Neuron (in vitro differentiated cells): ENCODE results near the gene GLCCI1.
"Not testable (repeated sequence)": the region's sequence is repeated elsewhere in the genome, so short reads cannot be mapped to it uniquely, and the experiment has no call there.

Source experiments
- H2AFZ ChIP-seq: one replicate; pipeline ENCODE4 v1.6.1; 2013; ENCODE audit warnings: low read depth, mild to moderate bottlenecking, inconsistent platforms, low read length, moderate library complexity
- H3K27me3 ChIP-seq: one replicate; pipeline ENCODE4 v1.6.1; 2013; ENCODE audit warnings: low read length; ENCODE audit not compliant: insufficient read depth
- H3K36me3 ChIP-seq: one replicate; pipeline ENCODE4 v1.6.1; 2013; ENCODE audit warnings: low read length; ENCODE audit not compliant: insufficient read depth
- H3K4me1 ChIP-seq: one replicate; pipeline ENCODE4 v1.6.1; 2013; ENCODE audit warnings: low read length; ENCODE audit not compliant: insufficient read depth
- H3K4me3 ChIP-seq: 2 replicates; pipeline ENCODE4 v1.5.1; 2013; ENCODE audit warnings: mild to moderate bottlenecking, low read length, moderate library complexity
- H3K9me3 ChIP-seq: one replicate; pipeline ENCODE4 v1.6.1; 2013; ENCODE audit warnings: low read length

The GLCCI1 gene

DNA sequence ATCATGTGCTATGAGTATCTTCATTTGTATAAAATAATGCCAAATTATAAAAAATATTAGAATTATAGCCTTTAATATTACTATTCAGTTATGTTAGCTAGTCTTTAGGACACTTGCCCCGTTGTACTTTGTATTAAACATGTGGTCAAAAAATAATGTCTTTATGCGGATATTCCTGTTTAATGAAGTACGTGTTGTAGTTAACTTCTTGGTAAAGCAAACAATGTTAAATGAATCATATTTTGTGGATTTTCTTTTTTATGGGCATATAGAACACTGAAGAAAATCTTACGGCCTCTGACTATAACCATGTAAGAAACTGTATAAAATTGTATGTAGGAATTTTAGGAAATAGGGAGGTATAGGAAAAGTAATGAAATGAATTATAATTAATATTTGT is 14.3 kb downstream of the GLCCI1 start:
- Histone ChIP-seq H3K36me3 (no peaks in the 10 kb centered on the region), H2AFZ (no peak overlapping the region), H3K4me3 (no peak overlapping the region), H3K27me3 (no peaks in the 10 kb centered on the region), H3K4me1 (no peaks in the 10 kb centered on the region), H3K9me3 (no peaks in the 10 kb centered on the region)

DNA sequence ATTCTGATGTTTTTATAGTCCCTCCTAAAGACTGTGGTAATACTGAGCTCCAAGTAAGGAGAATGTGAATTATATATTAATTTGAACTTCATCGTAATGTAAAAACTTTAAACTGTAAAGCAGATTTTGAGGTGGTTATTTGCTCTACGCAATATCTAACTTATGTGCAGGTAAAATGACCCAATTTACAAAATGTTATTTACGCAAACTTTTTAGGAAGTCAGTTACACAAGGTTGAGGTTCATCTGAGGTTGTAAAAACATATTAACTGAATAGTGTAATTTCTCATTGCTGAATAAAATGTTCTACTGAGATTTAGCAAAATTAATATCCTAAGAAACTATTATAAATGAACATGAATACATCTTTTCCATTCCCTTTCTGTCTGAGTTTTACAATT is 15.8 kb downstream of the GLCCI1 start:
- H3K9me3 ChIP-seq, result no peaks in the 10 kb centered on the region
- H3K4me1 ChIP-seq, result no peaks in the 10 kb centered on the region
- H3K27me3 ChIP-seq, result no peaks in the 10 kb centered on the region
- no peak overlapping the region for H3K4me3 ChIP-seq
- H2AFZ ChIP-seq, result no peak overlapping the region
- H3K36me3 ChIP-seq, result no peaks in the 10 kb centered on the region

DNA sequence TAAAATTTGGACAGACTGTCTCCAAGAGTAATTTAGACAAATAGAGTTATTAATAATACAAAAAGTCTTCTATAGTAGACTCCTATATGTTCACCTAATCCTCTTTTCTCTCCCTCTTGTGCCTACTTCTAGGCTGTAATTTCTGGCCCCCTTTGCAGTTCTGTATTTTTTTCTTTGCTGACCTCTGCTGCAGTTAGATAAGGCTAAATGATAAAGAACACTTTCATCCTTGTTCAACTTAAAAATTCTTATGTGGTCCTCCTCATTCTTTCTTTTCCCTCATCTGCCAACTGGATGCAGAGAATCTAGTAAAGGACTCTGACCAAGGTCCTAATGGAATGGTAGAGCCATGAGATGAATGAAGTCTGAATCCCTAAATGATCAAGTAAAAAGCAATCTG is 20.1 kb downstream of the GLCCI1 start:
- Histone ChIP-seq H2AFZ (no peak overlapping the region), H3K36me3 (no peaks in the 10 kb centered on the region), H3K9me3 (no peaks in the 10 kb centered on the region), H3K4me3 (no peak overlapping the region), H3K4me1 (no peaks in the 10 kb centered on the region), H3K27me3 (no peaks in the 10 kb centered on the region)

DNA sequence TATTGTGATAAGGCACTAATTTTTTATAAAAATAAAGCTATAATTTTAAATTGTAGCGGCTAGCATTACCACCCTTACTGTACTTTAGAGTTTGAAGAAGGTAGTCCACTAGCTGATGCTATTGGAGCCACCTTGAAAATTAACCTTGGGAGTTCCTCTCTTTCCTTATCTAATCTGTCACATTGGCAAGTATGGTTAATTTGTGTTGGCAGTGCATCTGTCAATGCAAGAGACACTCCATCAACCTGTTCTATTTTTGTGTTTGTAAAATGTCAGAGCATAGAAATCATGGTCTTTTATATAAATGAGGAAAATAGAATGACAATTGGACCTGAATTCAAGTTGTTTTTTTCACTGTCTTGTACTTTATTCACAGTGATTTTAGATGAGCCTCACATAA is 20.5 kb downstream of the GLCCI1 start:
- Histone ChIP-seq H3K4me3 (no peak overlapping the region), H3K9me3 (no peaks in the 10 kb centered on the region), H3K4me1 (no peaks in the 10 kb centered on the region), H3K36me3 (no peaks in the 10 kb centered on the region), H3K27me3 (no peaks in the 10 kb centered on the region), H2AFZ (no peak overlapping the region)

- Histone ChIP-seq H3K27me3 (no peaks in the 10 kb centered on the region), H3K4me1 (no peaks in the 10 kb centered on the region), H2AFZ (no peak overlapping the region), H3K36me3 (no peaks in the 10 kb centered on the region), H3K4me3 (no peak overlapping the region), H3K9me3 (no peaks in the 10 kb centered on the region)
Observed at GRCh38 chr7:7989616-7990440, 21.2 kb downstream of the GLCCI1 start.

DNA sequence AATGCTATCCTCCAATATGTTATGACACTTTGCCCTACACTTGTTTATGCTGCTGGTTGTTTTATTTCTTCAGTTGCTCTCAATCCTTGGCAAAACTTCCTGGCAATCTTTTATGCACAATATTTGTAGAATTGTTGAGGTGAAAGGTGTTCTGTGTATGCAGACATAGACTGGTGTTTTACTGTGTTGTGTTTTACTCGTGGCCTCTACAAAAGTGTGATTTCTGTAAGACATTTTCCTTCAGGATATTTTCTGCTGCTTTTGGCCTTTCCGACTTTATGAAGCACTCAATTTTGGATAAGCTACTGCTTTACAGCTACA is 21.8 kb downstream of the GLCCI1 start:
- H3K4me1 ChIP-seq, result no peaks in the 10 kb centered on the region
- H3K36me3 ChIP-seq, result no peaks in the 10 kb centered on the region
- no peaks in the 10 kb centered on the region for H3K27me3 ChIP-seq
- peaks cover 2% of the 10 kb centered on the region for H3K9me3 ChIP-seq
- no peak overlapping the region for H2AFZ ChIP-seq
- H3K4me3 ChIP-seq, result no peak overlapping the region

- H3K27me3 ChIP-seq, result no peaks in the 10 kb centered on the region
- H3K4me3 ChIP-seq, result no peak overlapping the region
- H3K36me3 ChIP-seq, result no peaks in the 10 kb centered on the region
- no peaks in the 10 kb centered on the region for H3K4me1 ChIP-seq
- no peak overlapping the region for H2AFZ ChIP-seq
- H3K9me3 ChIP-seq, result peaks cover 2% of the 10 kb centered on the region
Observed at GRCh38 chr7:7992506-7992905, 23.9 kb downstream of the GLCCI1 start.

GRCh38 chr7:7995348-7995747 is 26.8 kb downstream of the GLCCI1 start:
- not testable (repeated sequence) for H3K4me3 ChIP-seq

GRCh38 chr7:7996568-7996967 is 28.0 kb downstream of the GLCCI1 start:
- Histone ChIP-seq H3K9me3 (peaks cover 4% of the 10 kb centered on the region), H3K36me3 (no peaks in the 10 kb centered on the region), H3K4me3 (no peak overlapping the region), H2AFZ (no peak overlapping the region), H3K27me3 (no peaks in the 10 kb centered on the region), H3K4me1 (no peaks in the 10 kb centered on the region)

More at GRCh38 chr7:7995348-7995747, 26.8 kb downstream of the GLCCI1 start:
- H2AFZ ChIP-seq, H3K4me1 ChIP-seq, H3K9me3 ChIP-seq, H3K27me3 ChIP-seq, H3K36me3 ChIP-seq: not testable (repeated sequence)

GRCh38 chr7:8000315-8000941 is 31.8 kb downstream of the GLCCI1 start:
- Histone ChIP-seq H3K4me1 (no peaks in the 10 kb centered on the region), H3K36me3 (peaks cover 8% of the 10 kb centered on the region), H2AFZ (no peak overlapping the region), H3K9me3 (peaks cover 2% of the 10 kb centered on the region), H3K27me3 (no peaks in the 10 kb centered on the region), H3K4me3 (no peak overlapping the region)

DNA sequence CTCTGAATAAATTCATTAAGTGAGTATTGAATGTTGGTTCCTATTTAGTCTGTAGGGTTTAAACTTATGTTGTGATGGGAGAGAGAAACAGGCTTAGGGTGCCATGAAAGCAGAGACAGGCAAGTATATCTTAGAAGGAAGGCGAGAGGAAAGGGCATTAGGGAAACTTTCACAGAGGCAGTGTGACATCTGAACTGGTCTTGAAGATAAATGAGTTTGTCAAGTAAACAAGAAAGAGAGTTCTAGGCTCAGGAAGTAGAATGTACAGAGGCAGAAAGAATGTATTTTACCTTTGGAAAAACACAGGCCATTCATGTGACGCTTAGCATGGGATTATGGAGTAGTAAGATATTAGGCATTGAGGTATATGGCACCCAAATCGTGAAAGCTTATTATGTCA is 34.5 kb downstream of the GLCCI1 start:
- Histone ChIP-seq H3K4me3 (no peak overlapping the region), H2AFZ (no peak overlapping the region), H3K4me1 (no peaks in the 10 kb centered on the region), H3K9me3 (peaks cover 2% of the 10 kb centered on the region), H3K27me3 (no peaks in the 10 kb centered on the region), H3K36me3 (peaks cover 28% of the 10 kb centered on the region)

DNA sequence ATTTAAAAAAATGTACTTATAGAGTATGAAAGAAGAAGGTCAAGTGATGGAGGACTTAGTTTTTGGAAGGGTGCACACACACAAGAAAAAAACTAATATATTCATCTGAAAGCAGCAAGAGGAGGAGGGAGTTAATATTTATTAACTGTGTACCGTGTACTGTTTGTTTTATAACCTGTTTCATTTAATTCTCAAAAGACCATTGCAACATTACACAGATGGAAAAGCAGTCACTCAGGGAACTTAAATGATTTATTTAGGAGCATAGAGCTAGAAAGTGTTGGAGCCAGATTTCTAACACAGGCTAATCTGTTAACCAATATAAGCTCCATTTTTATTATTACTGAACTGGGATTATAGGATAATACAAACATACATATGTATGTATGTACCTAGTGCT is 36.7 kb downstream of the GLCCI1 start:
- H3K27me3 ChIP-seq, result no peaks in the 10 kb centered on the region
- no peak overlapping the region for H2AFZ ChIP-seq
- H3K9me3 ChIP-seq, result no peaks in the 10 kb centered on the region
- H3K4me3 ChIP-seq, result no peak overlapping the region
- H3K4me1 ChIP-seq, result no peaks in the 10 kb centered on the region
- peaks cover 39% of the 10 kb centered on the region for H3K36me3 ChIP-seq

DNA sequence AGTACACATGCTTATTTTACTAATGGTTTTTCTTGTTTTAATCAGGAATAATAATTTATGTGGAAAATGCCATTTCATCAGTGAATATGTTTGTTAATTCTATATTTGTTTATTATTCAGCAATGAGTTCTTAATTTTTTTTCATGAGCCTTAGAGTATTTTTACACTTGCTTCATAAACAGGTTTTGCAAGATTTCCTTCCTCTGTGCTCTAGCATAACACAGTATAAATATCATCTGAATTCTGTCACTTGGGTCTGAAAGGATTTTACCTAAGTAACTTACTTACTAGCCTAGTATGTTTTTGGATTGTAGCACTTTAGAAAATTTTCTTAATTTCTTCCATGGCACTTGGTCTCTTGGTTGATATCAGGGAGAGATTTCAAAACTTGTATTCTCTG is 45.8 kb downstream of the GLCCI1 start:
- Histone ChIP-seq H3K27me3 (no peaks in the 10 kb centered on the region), H3K4me1 (no peaks in the 10 kb centered on the region), H3K4me3 (no peak overlapping the region), H3K36me3 (peaks cover 17% of the 10 kb centered on the region), H3K9me3 (no peaks in the 10 kb centered on the region), H2AFZ (no peak overlapping the region)
